ENCODE results near the gene ACAD10. TPM values are rescaled to one million over a fixed set of nuclear protein-coding genes. Genes with fewer than 3 reads are reported as not detected.

The ACAD10 gene
- total and polyA plus RNA-seq, 2 of the 13 experiments (the other 11 are each of a cell fraction or from before 2014, with no cell fraction given): 15.2 to 16.3 TPM

GRCh38 chr12:111777345-111778045, 91.6 kb downstream of the ACAD10 start (continued):
- TF ChIP-seq KDM5B (CRISPR knock-in tag; IDR thresholded peaks at IDR 0.05; ENCODE audit: borderline replicate concordance) (peak; percentile 53; the same call in 1 of the 2 replicates), ZNF224 (CRISPR knock-in tag; IDR thresholded peaks at IDR 0.05) (no peak), MAX (IDR thresholded peaks at IDR 0.05) (no peak), MAFK (conservative IDR thresholded peaks at IDR 0.05 in 1 of 2, IDR thresholded peaks at IDR 0.05 in 1 of 2; ENCODE audit: low read length in 2 of 2) (no peak), ZBTB20 (CRISPR knock-in tag; IDR thresholded peaks at IDR 0.05; ENCODE audit: borderline replicate concordance, low read depth) (0 out of 2 replicates have a peak, but pooled peaks have one; percentile 30), MIXL1 (CRISPR knock-in tag; IDR thresholded peaks at IDR 0.05) (no peak), FOXK1 (CRISPR knock-in tag; IDR thresholded peaks at IDR 0.05; ENCODE audit: borderline replicate concordance, low read depth) (peak; percentile 73; the same call in 1 of the 2 replicates), DPF2 (CRISPR knock-in tag; IDR thresholded peaks at IDR 0.05; ENCODE audit: borderline replicate concordance, low read depth) (no peak), THAP7 (CRISPR knock-in tag; IDR thresholded peaks at IDR 0.05) (no peak), E2F2 (CRISPR knock-in tag; IDR thresholded peaks at IDR 0.05; ENCODE audit: borderline replicate concordance) (no peak), MXI1 (IDR thresholded peaks at IDR 0.05; ENCODE audit: borderline replicate concordance, low read depth, low read length) (no peak), ZSCAN12 (CRISPR knock-in tag; IDR thresholded peaks at IDR 0.05) (no peak), BATF2 (CRISPR knock-in tag; IDR thresholded peaks at IDR 0.05) (no peak), ELF1 (CRISPR knock-in tag; IDR thresholded peaks at IDR 0.05) (peak; percentile 37; the same call in 1 of the 2 replicates), REPIN1 (CRISPR knock-in tag; IDR thresholded peaks at IDR 0.05; ENCODE audit: borderline replicate concordance, low read depth) (peak; percentile 79), ZFP36 (IDR thresholded peaks at IDR 0.05; ENCODE audit: borderline replicate concordance, low read depth, low read length, partially characterized antibody) (no peak), YEATS2 (CRISPR knock-in tag; IDR thresholded peaks at IDR 0.05; ENCODE audit: borderline replicate concordance) (no peak), SMARCE1 (IDR thresholded peaks at IDR 0.05; ENCODE audit: borderline replicate concordance) (no peak), ZNF501 (CRISPR knock-in tag; IDR thresholded peaks at IDR 0.05) (no peak), TBP (CRISPR knock-in tag; IDR thresholded peaks at IDR 0.05) (no peak), HDAC6 (IDR thresholded peaks at IDR 0.05; ENCODE audit: low read depth, low read length) (no peak), ATRX (CRISPR knock-in tag; IDR thresholded peaks at IDR 0.05; ENCODE audit: borderline replicate concordance) (no peak), ZBTB21 (CRISPR knock-in tag; IDR thresholded peaks at IDR 0.05) (no peak), NFKB2 (CRISPR knock-in tag; IDR thresholded peaks at IDR 0.05; ENCODE audit: borderline replicate concordance) (no peak), ZNF18 (CRISPR knock-in tag; IDR thresholded peaks at IDR 0.05; ENCODE audit: insufficient replicate concordance) (no peak), ZSCAN30 (CRISPR knock-in tag; IDR thresholded peaks at IDR 0.05) (no peak), ZNF136 (CRISPR knock-in tag; IDR thresholded peaks at IDR 0.05; ENCODE audit: low read depth) (no peak)

All from HepG2 (cell line).